GM18520 (cell line): ENCODE data around the gene NVL.
"Not testable (repeated sequence)": the region's sequence is repeated elsewhere in the genome, so short reads cannot be mapped to it uniquely, and the experiment has no call there.

Source experiments
- ATAC-seq: cut with Tn5 transposase; IDR thresholded peaks from one replicate; pipeline ENCODE4 v1.9.1; 2021; ENCODE audit not compliant: unreplicated experiment

Gene NVL

GRCh38 chr1:224237119-224237881, 92.7 kb downstream of the NVL start:
- ATAC-seq: no peak

- ATAC-seq: no peak
These were observed 94.0 kb downstream of the NVL start for GRCh38 chr1:224235813-224236493.

- no peak for ATAC-seq
These were observed 96.0 kb downstream of the NVL start for GRCh38 chr1:224234017-224234416.

- no peak for ATAC-seq
These were observed 103.0 kb downstream of the NVL start for GRCh38 chr1:224226849-224227502.

GRCh38 chr1:224223819-224224714, 105.9 kb downstream of the NVL start:
- no peak for ATAC-seq

GRCh38 chr1:224219612-224220059, 110.3 kb downstream of the NVL start:
- no peak for ATAC-seq

- no peak for ATAC-seq
These were observed 110.9 kb downstream of the NVL start for GRCh38 chr1:224219011-224219611.

- ATAC-seq: no peak
These were observed 112.0 kb downstream of the NVL start for GRCh38 chr1:224217655-224218623.

- no peak for ATAC-seq
These were observed 113.6 kb downstream of the NVL start for GRCh38 chr1:224216382-224216781.

- ATAC-seq: no peak
These were observed 116.4 kb downstream of the NVL start for GRCh38 chr1:224213438-224214119.

- no peak for ATAC-seq
These were observed 117.3 kb downstream of the NVL start for GRCh38 chr1:224212618-224213061.

- no peak for ATAC-seq
These were observed 118.6 kb downstream of the NVL start for GRCh38 chr1:224211206-224211962.

GRCh38 chr1:224205931-224206538, 123.9 kb downstream of the NVL start:
- ATAC-seq: not testable (repeated sequence)

GRCh38 chr1:224205438-224205840, 124.5 kb downstream of the NVL start:
- no peak for ATAC-seq

GRCh38 chr1:224203243-224204016, 126.5 kb downstream of the NVL start:
- no peak for ATAC-seq

GRCh38 chr1:224201853-224202252, 128.1 kb downstream of the NVL start:
- no peak for ATAC-seq

- no peak for ATAC-seq
These were observed 128.6 kb downstream of the NVL start for GRCh38 chr1:224201383-224201782.
